ENCODE measurements around the gene RAI14. TPM values are rescaled to one million over a fixed set of nuclear protein-coding genes. Genes with fewer than 3 reads are reported as not detected.

The RAI14 gene
- total RNA-seq, 1 experiment from 2014 or later, result 133 TPM

GRCh38 chr5:34870382-34870781 lies 214.3 kb downstream of the RAI14 start:
- H3K27me3 ChIP-seq (ENCODE audit: insufficient read depth, low read depth), result no peaks in the 10 kb centered on the region
- no peak for DNase-seq
- intact Hi-C loops (cut with micrococcal nuclease; ENCODE audit: unreplicated experiment), result no loop called here
- BruUV-seq (replicated peaks), result no TSS peak
- H3F3A ChIP-seq (ENCODE audit: insufficient read depth, low read depth), result no peaks in the 10 kb centered on the region
- H3K9me3 ChIP-seq (ENCODE audit: insufficient read depth, low read depth), result no peaks in the 10 kb centered on the region
- ChIA-PET CTCF (no interaction called here), POLR2A (ENCODE audit: unreplicated experiment) (interaction anchor here (0.6 kb wide), 1 partner anchor 56 kb away, joined by 20 read pairs; no protein-coding TSS in a partner anchor)
- H3K79me2 ChIP-seq (ENCODE audit: low read depth), result no peaks in the 10 kb centered on the region
- no peak overlapping the region for H3K27ac ChIP-seq
- no peak for TF ChIP-seq EZH2 (IDR thresholded peaks at IDR 0.05; ENCODE audit: low read depth)
- TF ChIP-seq CTCF (conservative IDR thresholded peaks at IDR 0.05), result no peak
- no peaks in the 10 kb centered on the region for H3K9me2 ChIP-seq (ENCODE audit: insufficient read depth)
- H3K4me1 ChIP-seq (replicated peaks; ENCODE audit: insufficient read depth), result 0 out of 2 replicates have a peak, but pooled peaks cover 6% of the 10 kb centered on the region
- no peaks in the 10 kb centered on the region for H4K20me1 ChIP-seq (ENCODE audit: insufficient read depth)
- no peak overlapping the region for H3K4me3 ChIP-seq
- H2AFZ ChIP-seq, result no peak overlapping the region
- H3K36me3 ChIP-seq (ENCODE audit: low read depth), result no peaks in the 10 kb centered on the region
- no peak overlapping the region for H3K4me2 ChIP-seq

- intact Hi-C loops (cut with micrococcal nuclease; ENCODE audit: unreplicated experiment), result no loop called here
These were observed 220.1 kb downstream of the RAI14 start for GRCh38 chr5:34876275-34876674.

GRCh38 chr5:34881246-34881645 lies 225.1 kb downstream of the RAI14 start:
- Histone ChIP-seq H3F3A (ENCODE audit: insufficient read depth, low read depth) (no peaks in the 10 kb centered on the region), H3K79me2 (ENCODE audit: low read depth) (no peaks in the 10 kb centered on the region), H3K4me1 (replicated peaks; ENCODE audit: insufficient read depth) (no peaks in the 10 kb centered on the region), H3K4me3 (no peak overlapping the region), H3K27ac (no peak overlapping the region), H3K9me2 (ENCODE audit: insufficient read depth) (no peaks in the 10 kb centered on the region; the same call in 1 of the 2 replicates), H2AFZ (no peak overlapping the region), H3K36me3 (ENCODE audit: low read depth) (no peaks in the 10 kb centered on the region), H3K4me2 (no peak overlapping the region), H3K27me3 (ENCODE audit: insufficient read depth, low read depth) (no peaks in the 10 kb centered on the region), H3K9me3 (ENCODE audit: insufficient read depth, low read depth) (no peaks in the 10 kb centered on the region), H4K20me1 (ENCODE audit: insufficient read depth) (no peaks in the 10 kb centered on the region)
- DNase-seq, result no peak
- intact Hi-C loops (cut with micrococcal nuclease; ENCODE audit: unreplicated experiment), result no loop called here
- BruUV-seq (replicated peaks), result no TSS peak
- POLR2A ChIA-PET (ENCODE audit: unreplicated experiment), result no interaction called here
- CTCF ChIA-PET, result no interaction called here
- no peak for TF ChIP-seq EZH2 (IDR thresholded peaks at IDR 0.05; ENCODE audit: low read depth)
- TF ChIP-seq CTCF (conservative IDR thresholded peaks at IDR 0.05), result no peak

More at GRCh38 chr5:34876275-34876674, 220.1 kb downstream of the RAI14 start:
- POLR2A ChIA-PET (ENCODE audit: unreplicated experiment), result no interaction called here
- H3K4me3 ChIP-seq, result no peak overlapping the region
- no peaks in the 10 kb centered on the region for H3K4me1 ChIP-seq (replicated peaks; ENCODE audit: insufficient read depth)
- no peak overlapping the region for H3K27ac ChIP-seq
- no peaks in the 10 kb centered on the region for H3K27me3 ChIP-seq (ENCODE audit: insufficient read depth, low read depth)
- no peaks in the 10 kb centered on the region for H4K20me1 ChIP-seq (ENCODE audit: insufficient read depth)
- no peaks in the 10 kb centered on the region for H3K9me2 ChIP-seq (ENCODE audit: insufficient read depth)
- no peaks in the 10 kb centered on the region for H3K79me2 ChIP-seq (ENCODE audit: low read depth)
- no peaks in the 10 kb centered on the region for H3K9me3 ChIP-seq (ENCODE audit: insufficient read depth, low read depth)
- BruUV-seq (replicated peaks), result no TSS peak
- TF ChIP-seq CTCF (conservative IDR thresholded peaks at IDR 0.05), result no peak
- no peak for TF ChIP-seq EZH2 (IDR thresholded peaks at IDR 0.05; ENCODE audit: low read depth)
- CTCF ChIA-PET, result no interaction called here
- H3K4me2 ChIP-seq, result no peak overlapping the region
- no peak for DNase-seq
- no peak overlapping the region for H2AFZ ChIP-seq
- no peaks in the 10 kb centered on the region for H3K36me3 ChIP-seq (ENCODE audit: low read depth)
- no peaks in the 10 kb centered on the region for H3F3A ChIP-seq (ENCODE audit: insufficient read depth, low read depth)

Other genes starting within 250 kb of the RAI14 start
- gene TTC23L, start 182.8 kb downstream of the RAI14 start, total RNA-seq (2021), result 3.9 and 7.1 TPM in 2 replicates